Testis (tissue), 2 donors: ENCODE measurements around the gene RASGRF1.

Experiments used
- POLR2A ChIP-seq: fragments of 450-650 bp; IDR thresholded peaks from one replicate; pipeline ENCODE4 v1.6.1; 2017; ENCODE audit warnings: antibody characterized with exemption, mild to moderate bottlenecking, moderate library complexity
- TF ChIP-seq, protein P1 (sequence below), 3 experiments: fragments of 450-650 bp in 2 of 3; fragments of 200-600 bp in 1 of 3; sonication (generic) in 1 of 3; IDR thresholded peaks; one replicate each; pipeline ENCODE4 v1.5.1; 2016 to 2019; ENCODE audit warnings: antibody characterized with exemption in 3 of 3, mild to moderate bottlenecking in 2 of 3, moderate library complexity in 1 of 3

DNA sequence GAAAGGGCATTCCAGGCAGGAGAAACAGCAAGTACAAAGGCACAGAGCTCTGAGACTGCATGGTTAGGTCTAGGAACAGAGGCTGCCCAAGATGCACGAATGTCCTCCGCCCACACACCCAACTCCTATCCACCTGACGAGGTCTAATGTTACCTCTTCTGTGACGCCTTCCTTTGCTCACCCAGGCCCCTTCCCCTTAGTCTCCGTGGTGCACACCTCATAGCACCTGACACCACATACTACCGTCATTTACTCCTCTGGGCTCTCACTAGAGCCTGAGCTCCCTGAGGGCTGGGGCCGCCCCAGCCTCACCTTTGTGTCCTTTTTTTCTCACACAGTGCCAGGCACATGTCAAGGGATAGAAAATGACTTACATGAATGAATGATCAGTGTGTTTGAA lies 31.0 kb upstream of the RASGRF1 start:
- TF ChIP-seq, protein P1, sequence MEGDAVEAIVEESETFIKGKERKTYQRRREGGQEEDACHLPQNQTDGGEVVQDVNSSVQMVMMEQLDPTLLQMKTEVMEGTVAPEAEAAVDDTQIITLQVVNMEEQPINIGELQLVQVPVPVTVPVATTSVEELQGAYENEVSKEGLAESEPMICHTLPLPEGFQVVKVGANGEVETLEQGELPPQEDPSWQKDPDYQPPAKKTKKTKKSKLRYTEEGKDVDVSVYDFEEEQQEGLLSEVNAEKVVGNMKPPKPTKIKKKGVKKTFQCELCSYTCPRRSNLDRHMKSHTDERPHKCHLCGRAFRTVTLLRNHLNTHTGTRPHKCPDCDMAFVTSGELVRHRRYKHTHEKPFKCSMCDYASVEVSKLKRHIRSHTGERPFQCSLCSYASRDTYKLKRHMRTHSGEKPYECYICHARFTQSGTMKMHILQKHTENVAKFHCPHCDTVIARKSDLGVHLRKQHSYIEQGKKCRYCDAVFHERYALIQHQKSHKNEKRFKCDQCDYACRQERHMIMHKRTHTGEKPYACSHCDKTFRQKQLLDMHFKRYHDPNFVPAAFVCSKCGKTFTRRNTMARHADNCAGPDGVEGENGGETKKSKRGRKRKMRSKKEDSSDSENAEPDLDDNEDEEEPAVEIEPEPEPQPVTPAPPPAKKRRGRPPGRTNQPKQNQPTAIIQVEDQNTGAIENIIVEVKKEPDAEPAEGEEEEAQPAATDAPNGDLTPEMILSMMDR (IDR thresholded peaks at IDR 0.05): no peak
- no peak for TF ChIP-seq POLR2A
